Sigmoid colon (tissue), 7 donors: Measurements from ENCODE around the gene ST6GALNAC1. TPM values are rescaled to one million over a fixed set of nuclear protein-coding genes. Genes with fewer than 3 reads are reported as not detected.
"Not testable (repeated sequence)": the region's sequence is repeated elsewhere in the genome, so short reads cannot be mapped to it uniquely, and the experiment has no call there.

Source experiments
- DNase-seq: peaks from one replicate; pipeline ENCODE4 v3.0.0-alpha.2; 2019
- H3K27ac ChIP-seq, 4 donors: fragments of 200-600 bp; sonication (generic); one replicate each; pipeline ENCODE4 v1.5.1; 2016 to 2019; ENCODE audit warnings: mild to moderate bottlenecking in 1 of 4
- H3K27me3 ChIP-seq, 3 donors: fragments of 200-600 bp; sonication (generic); one replicate each; pipeline ENCODE4 v1.5.1; 2019; ENCODE audit warnings: mild to moderate bottlenecking in 1 of 3
- H3K36me3 ChIP-seq, 4 donors: fragments of 200-600 bp; sonication (generic); one replicate each; pipeline ENCODE4 v1.5.1; 2016 to 2019
- H3K4me1 ChIP-seq, 4 donors: fragments of 200-600 bp; sonication (generic); one replicate each; pipeline ENCODE4 v1.5.1; 2017 to 2019
- H3K4me3 ChIP-seq, 4 donors: fragments of 200-600 bp; sonication (generic); one replicate each; pipeline ENCODE4 v1.5.1; 2017 to 2019; ENCODE audit warnings: mild to moderate bottlenecking in 2 of 4, moderate library complexity in 1 of 4
- H3K9me3 ChIP-seq, 4 donors: fragments of 200-600 bp in 3 of 4; sonication (generic) in 3 of 4; one replicate each; pipeline versions ENCODE4 v1.5.1 to v1.6.1; 2013 to 2019
- EP300 ChIP-seq, 4 donors: sonication (generic); formaldehyde crosslinking; IDR thresholded peaks; one replicate each; pipeline ENCODE4 v1.6.1; 2017; ENCODE audit warnings: antibody characterized with exemption in 4 of 4
- POLR2A ChIP-seq, 2 donors: fragments of 450-650 bp; IDR thresholded peaks; one replicate each; pipeline ENCODE4 v1.6.1; 2016; ENCODE audit warnings: antibody characterized with exemption in 2 of 2, mild to moderate bottlenecking in 2 of 2, moderate library complexity in 2 of 2
- POLR2AphosphoS5 ChIP-seq, 4 donors: sonication (generic); formaldehyde crosslinking; IDR thresholded peaks; one replicate each; pipeline ENCODE4 v1.6.1; 2017; ENCODE audit warnings: antibody characterized with exemption in 4 of 4
- WGBS, 2 donors: extraction: QIAGEN DNeasy Blood & Tissue Kit; methylation state at CpG; one replicate each; pipeline ENCODE4 v1.1.7; 2013; 5-methylcytosine and 5-hydroxymethylcytosine counted together
- intact Hi-C: fragments of 100-400 bp; cut with DNase I; formaldehyde crosslinking; loops from one replicate; pipeline ENCODE4 v1.15.1; 2023
- polyA plus RNA-seq, 3 donors: library from polyadenylated mRNA; stranded (reverse); fragments of 200-250 nt; gene quantifications; one replicate each; pipeline ENCODE4 v1.2.3, GENCODE V29; 2013
- total RNA-seq, 4 donors: library from RNA; depleted of rRNA; stranded (reverse); fragments of >200 nt; gene quantifications; one replicate each; pipeline ENCODE4 v1.1.0, GENCODE V29; 2016
- TF ChIP-seq, protein P1 (sequence below), 4 experiments: fragments of 450-650 bp in 3 of 4; fragments of 200-600 bp in 1 of 4; IDR thresholded peaks; one replicate each; pipeline ENCODE4 v1.5.1; 2016 to 2019; ENCODE audit warnings: antibody characterized with exemption in 4 of 4, mild to moderate bottlenecking in 3 of 4, moderate library complexity in 2 of 4
- donor health status: healthy with polysubstance abuse.
- donor health status: Bipolar disorder and iron deficiency.
- donor health status: healthy.

The ST6GALNAC1 gene
- total and polyA plus RNA-seq, 7 donors: 0.81 to 146 (median 4.6) TPM

DNA sequence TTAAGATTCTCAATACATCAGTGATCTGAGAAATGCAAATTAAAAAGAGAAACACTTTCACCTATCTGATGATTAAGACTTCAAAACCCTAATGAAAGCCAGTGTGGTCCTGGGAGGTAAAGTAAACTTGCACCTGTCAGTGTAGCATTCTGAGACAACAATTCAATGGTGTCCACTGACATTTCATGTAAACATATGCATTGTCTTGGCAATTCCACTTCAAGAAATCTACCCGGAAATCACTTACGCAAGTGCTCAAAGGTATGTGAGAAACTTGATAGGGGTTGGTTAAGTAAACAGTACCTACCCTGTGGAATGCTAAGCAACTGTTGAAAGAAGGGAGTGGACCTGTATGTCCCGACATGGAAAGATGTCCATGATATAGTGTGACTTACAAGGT, 2.1 kb downstream of the ST6GALNAC1 start:
- H3K27ac ChIP-seq: no peak overlapping the region
- no peak overlapping the region for H3K4me3 ChIP-seq
- no peaks in the 10 kb centered on the region for H3K36me3 ChIP-seq
- no peaks in the 10 kb centered on the region for H3K9me3 ChIP-seq
- H3K27me3 ChIP-seq: no peaks in the 10 kb centered on the region
- intact Hi-C loops: no loop called here
- no peak for DNase-seq
- TF ChIP-seq POLR2A (IDR thresholded peaks at IDR 0.05) (no peak), EP300 (IDR thresholded peaks at IDR 0.05) (no peak), POLR2AphosphoS5 (IDR thresholded peaks at IDR 0.05) (no peak)
- TF ChIP-seq, protein P1, sequence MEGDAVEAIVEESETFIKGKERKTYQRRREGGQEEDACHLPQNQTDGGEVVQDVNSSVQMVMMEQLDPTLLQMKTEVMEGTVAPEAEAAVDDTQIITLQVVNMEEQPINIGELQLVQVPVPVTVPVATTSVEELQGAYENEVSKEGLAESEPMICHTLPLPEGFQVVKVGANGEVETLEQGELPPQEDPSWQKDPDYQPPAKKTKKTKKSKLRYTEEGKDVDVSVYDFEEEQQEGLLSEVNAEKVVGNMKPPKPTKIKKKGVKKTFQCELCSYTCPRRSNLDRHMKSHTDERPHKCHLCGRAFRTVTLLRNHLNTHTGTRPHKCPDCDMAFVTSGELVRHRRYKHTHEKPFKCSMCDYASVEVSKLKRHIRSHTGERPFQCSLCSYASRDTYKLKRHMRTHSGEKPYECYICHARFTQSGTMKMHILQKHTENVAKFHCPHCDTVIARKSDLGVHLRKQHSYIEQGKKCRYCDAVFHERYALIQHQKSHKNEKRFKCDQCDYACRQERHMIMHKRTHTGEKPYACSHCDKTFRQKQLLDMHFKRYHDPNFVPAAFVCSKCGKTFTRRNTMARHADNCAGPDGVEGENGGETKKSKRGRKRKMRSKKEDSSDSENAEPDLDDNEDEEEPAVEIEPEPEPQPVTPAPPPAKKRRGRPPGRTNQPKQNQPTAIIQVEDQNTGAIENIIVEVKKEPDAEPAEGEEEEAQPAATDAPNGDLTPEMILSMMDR (IDR thresholded peaks at IDR 0.05): no peak
- no peaks in the 10 kb centered on the region for H3K4me1 ChIP-seq
- 11 to 68% methylated on average over 3 of the region's 3 CpGs for WGBS, 2 donors

- H3K27me3 ChIP-seq: no peaks in the 10 kb centered on the region
- H3K9me3 ChIP-seq: no peaks in the 10 kb centered on the region
- 10 to 69% methylated on average over 6 of the region's 6 CpGs for WGBS, 2 donors
- no peak for TF ChIP-seq EP300 (IDR thresholded peaks at IDR 0.05)
- TF ChIP-seq, protein P1 (IDR thresholded peaks at IDR 0.05): no peak
- TF ChIP-seq POLR2AphosphoS5 (IDR thresholded peaks at IDR 0.05): no peak
- no peak for TF ChIP-seq POLR2A (IDR thresholded peaks at IDR 0.05)
- H3K27ac ChIP-seq: no peak overlapping the region
- DNase-seq: no peak
- no peak overlapping the region for H3K4me3 ChIP-seq
- H3K4me1 ChIP-seq: no peaks in the 10 kb centered on the region
- intact Hi-C loops: no loop called here
- no peaks in the 10 kb centered on the region for H3K36me3 ChIP-seq
Observed at GRCh38 chr17:76640550-76641380, 2.8 kb downstream of the ST6GALNAC1 start.

DNA sequence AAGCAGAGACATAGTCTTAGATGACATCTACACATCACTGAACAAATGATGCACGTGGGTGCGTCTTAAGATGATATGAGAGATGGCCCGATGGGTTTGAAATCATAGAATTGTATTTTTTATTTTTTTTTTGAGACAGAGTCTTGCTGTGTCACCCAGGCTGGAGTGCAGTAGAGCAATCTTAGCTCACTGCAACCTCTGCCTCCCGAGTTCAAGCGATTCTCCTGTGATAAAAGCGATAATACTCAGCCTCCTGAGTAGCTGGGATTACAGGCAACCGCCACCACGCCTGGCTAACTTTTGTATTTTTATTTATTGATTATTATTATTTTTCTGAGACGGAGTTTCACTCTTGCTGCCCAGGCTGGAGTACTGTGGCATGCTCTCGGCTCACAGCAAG, 5.3 kb downstream of the ST6GALNAC1 start:
- DNase-seq: no peak
- intact Hi-C loops: no loop called here
- H3K4me3 ChIP-seq: no peak overlapping the region
- H3K27me3 ChIP-seq: no peaks in the 10 kb centered on the region
- TF ChIP-seq, protein P1 (IDR thresholded peaks at IDR 0.05): no peak
- TF ChIP-seq EP300 (IDR thresholded peaks at IDR 0.05) (no peak), POLR2AphosphoS5 (IDR thresholded peaks at IDR 0.05) (no peak), POLR2A (IDR thresholded peaks at IDR 0.05) (no peak)
- H3K9me3 ChIP-seq: no peaks in the 10 kb centered on the region
- no peaks in the 10 kb centered on the region for H3K36me3 ChIP-seq
- no peak overlapping the region for H3K27ac ChIP-seq
- 83 to 90% methylated on average over 10 of the region's 10 CpGs for WGBS, 2 donors
- no peaks in the 10 kb centered on the region for H3K4me1 ChIP-seq

DNA sequence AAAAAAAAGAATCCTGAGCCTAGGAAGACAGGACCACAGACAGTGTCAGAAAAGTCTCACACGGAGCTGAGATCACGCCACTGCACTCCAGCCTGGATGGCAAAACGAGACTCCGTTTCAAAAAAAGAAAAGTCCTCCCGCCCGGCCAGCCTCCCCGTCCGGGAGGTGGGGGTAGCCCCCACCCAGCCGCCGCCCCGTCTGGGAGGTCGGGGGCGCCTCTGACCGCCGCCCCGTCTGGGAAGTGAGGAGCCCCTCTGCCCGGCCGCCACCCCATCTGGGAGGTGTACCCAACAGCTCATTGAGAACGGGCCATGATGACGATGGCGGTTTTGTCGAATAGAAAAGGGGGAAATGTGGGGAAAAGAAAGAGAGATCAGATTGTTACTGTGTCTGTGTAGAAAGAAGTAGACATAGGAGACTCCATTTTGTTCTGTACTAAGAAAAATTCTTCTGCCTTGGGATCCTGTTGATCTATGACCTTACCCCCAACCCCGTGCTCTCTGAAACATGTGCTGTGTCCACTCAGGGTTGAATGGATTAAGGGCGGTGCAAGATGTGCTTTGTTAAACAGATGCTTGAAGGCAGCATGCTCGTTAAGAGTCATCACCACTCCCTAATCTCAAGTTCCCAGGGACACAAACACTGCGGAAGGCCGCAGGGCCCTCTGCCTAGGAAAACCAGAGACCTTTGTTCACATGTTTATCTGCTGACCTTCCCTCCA, 6.9 kb downstream of the ST6GALNAC1 start:
- H3K36me3 ChIP-seq, H3K4me1 ChIP-seq, intact Hi-C loops, H3K27me3 ChIP-seq, H3K9me3 ChIP-seq, DNase-seq, H3K4me3 ChIP-seq, H3K27ac ChIP-seq: not testable (repeated sequence)
- WGBS, 2 donors: 84 to 86% methylated on average over 22 of the region's 27 CpGs

DNA sequence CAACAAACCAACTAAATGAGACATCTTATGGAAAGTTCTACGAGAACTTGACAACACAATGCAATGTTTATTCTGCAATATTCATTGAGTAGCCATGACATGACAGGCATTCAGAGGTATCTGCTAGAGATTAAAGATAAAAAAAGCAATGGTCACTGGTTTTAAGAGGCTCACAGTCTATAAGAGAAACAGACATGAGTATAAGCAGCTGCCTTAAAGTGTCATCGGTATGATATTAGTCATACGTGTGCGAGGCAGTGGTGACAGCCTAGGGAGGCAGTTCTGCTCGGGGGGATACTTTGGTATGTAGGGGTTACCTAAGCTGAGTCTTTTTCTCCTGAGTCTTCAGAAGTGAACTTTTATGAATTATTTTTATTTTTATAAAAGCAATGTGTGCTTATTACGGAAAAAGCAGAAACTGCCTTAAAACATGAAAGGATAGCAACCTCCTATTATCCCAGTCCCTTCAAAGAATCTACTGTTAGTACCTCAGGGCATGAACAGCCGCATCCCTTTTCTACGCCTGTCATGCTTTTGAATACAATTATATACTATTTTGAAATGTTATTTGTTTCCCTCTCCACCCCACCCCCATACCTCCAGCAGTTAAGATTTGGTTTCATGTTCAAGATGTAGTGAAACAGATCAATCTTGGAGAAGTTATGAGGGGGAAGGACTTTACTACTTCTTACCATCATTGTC, 7.7 kb downstream of the ST6GALNAC1 start:
- no peak overlapping the region for H3K4me3 ChIP-seq
- no peak overlapping the region for H3K27ac ChIP-seq
- WGBS, 2 donors: 84 to 85% methylated on average over 8 of the region's 8 CpGs
- H3K4me1 ChIP-seq: no peaks in the 10 kb centered on the region
- H3K27me3 ChIP-seq: no peaks in the 10 kb centered on the region
- H3K36me3 ChIP-seq: no peaks in the 10 kb centered on the region
- no peaks in the 10 kb centered on the region for H3K9me3 ChIP-seq
- DNase-seq: no peak
- TF ChIP-seq POLR2A (IDR thresholded peaks at IDR 0.05) (no peak), POLR2AphosphoS5 (IDR thresholded peaks at IDR 0.05) (no peak), EP300 (IDR thresholded peaks at IDR 0.05) (no peak)
- TF ChIP-seq, protein P1 (IDR thresholded peaks at IDR 0.05): no peak
- intact Hi-C loops: no loop called here
